Small intestine (tissue), 16 donors: ENCODE data around the gene AFP. TPM values are rescaled to one million over a fixed set of nuclear protein-coding genes. Genes with fewer than 3 reads are reported as not detected.
"Not testable (repeated sequence)": the region's sequence is repeated elsewhere in the genome, so short reads cannot be mapped to it uniquely, and the experiment has no call there.

Experiments used
- DNase-seq, 2 donors: peaks; one replicate each; pipeline versions ENCODE4 v3.0.0 to v3.0.0-alpha.2; 2013
- FAIRE-seq: peaks from 2 replicates; lab custom pipeline; 2012; peaks lifted over from hg19 to GRCh38; lab: Jason Lieb, UNC
- H3K27ac ChIP-seq, 3 donors: one replicate each; pipeline ENCODE4 v1.5.1; 2013; ENCODE audit warnings: low read length in 2 of 3, mild to moderate bottlenecking in 2 of 3, control low read depth in 1 of 3, inconsistent platforms in 1 of 3, low read depth in 1 of 3, moderate library complexity in 1 of 3
- H3K27me3 ChIP-seq, 3 donors: one replicate each; pipeline ENCODE4 v1.6.1; 2013; ENCODE audit warnings: low read length in 3 of 3, inconsistent platforms in 1 of 3; ENCODE audit not compliant: control insufficient read depth in 3 of 3, insufficient read depth in 3 of 3
- H3K36me3 ChIP-seq, 3 donors: one replicate each; pipeline ENCODE4 v1.6.1; 2013; ENCODE audit warnings: low read length in 3 of 3, inconsistent platforms in 1 of 3, low read depth in 1 of 3, mild to moderate bottlenecking in 1 of 3, moderate library complexity in 1 of 3; ENCODE audit not compliant: control insufficient read depth in 3 of 3, insufficient read depth in 2 of 3
- H3K4me1 ChIP-seq, 3 donors: one replicate each; pipeline ENCODE4 v1.6.1; 2013; ENCODE audit warnings: low read length in 2 of 3, inconsistent platforms in 1 of 3, low read depth in 1 of 3, mild to moderate bottlenecking in 1 of 3, moderate library complexity in 1 of 3; ENCODE audit not compliant: control insufficient read depth in 3 of 3, insufficient read depth in 2 of 3
- H3K4me3 ChIP-seq, 3 donors: one replicate each; pipeline ENCODE4 v1.5.1; 2013; ENCODE audit warnings: low read length in 3 of 3, control low read depth in 1 of 3, inconsistent platforms in 1 of 3, low read depth in 1 of 3, mild to moderate bottlenecking in 1 of 3, moderate library complexity in 1 of 3
- H3K9me3 ChIP-seq, 2 donors: one replicate each; pipeline ENCODE4 v1.6.1; 2013; ENCODE audit warnings: low read depth in 1 of 2, low read length in 1 of 2; ENCODE audit not compliant: control insufficient read depth in 2 of 2, insufficient read depth in 1 of 2
- whole genome bisulfite sequencing, 3 donors: extraction: QIAGEN DNeasy Blood & Tissue Kit; methylation state at CpG; one replicate each; pipeline ENCODE4 v1.1.7; 2013; 5-methylcytosine and 5-hydroxymethylcytosine counted together
- long read RNA-seq, 10 donors: transcript quantifications; one replicate each; lab custom pipeline, GENCODE V29; 2026
- polyA plus RNA-seq, 4 donors: library from polyadenylated mRNA; stranded (reverse) in 3 of 4; unstranded in 1 of 4; fragments of 200-250 nt in 3 of 4; fragments of 120-200 nt in 1 of 4; gene quantifications; one replicate each; pipeline versions ENCODE4 v1.2.1 to v1.2.3, GENCODE V29; 2013
- donor health status: healthy with polysubstance abuse.
- donor health status: control.
- donor health status: control.
- donor health status: Bipolar disorder and iron deficiency.
- donor health status: healthy.

Gene AFP
- 100 to 1,000 TPM in 1 of 4 donors, under 1 TPM in 1, not detected in 2; 0.16 to 446 TPM for polyA plus RNA-seq
- long read RNA-seq, donor 1, transcript AFP-203 (4 exons, 476 nt): minor isoform, 6 of 380 reads
- long read RNA-seq, donor 1, transcript AFP-202 (15 exons, 2,484 nt): major isoform, 136 of 380 reads
- long read RNA-seq, donor 1, partial matches to known transcripts: 231 of 380 reads
- long read RNA-seq, donor 1, other reads (novel, unspliced or antisense): 0 of 380 reads
- long read RNA-seq, donor 2, transcript AFP-202 (15 exons, 2,484 nt): major isoform, 35 of 51 reads
- long read RNA-seq, donor 2, partial matches to known transcripts: 16 of 51 reads
- long read RNA-seq, donor 2, other reads (novel, unspliced or antisense): 0 of 51 reads
- long read RNA-seq, donor 3, transcript AFP-203 (4 exons, 476 nt): minor isoform, 5 of 129 reads
- long read RNA-seq, donor 3, transcript AFP-202 (15 exons, 2,484 nt): major isoform, 33 of 129 reads
- long read RNA-seq, donor 3, partial matches to known transcripts: 88 of 129 reads
- long read RNA-seq, donor 3, other reads (novel, unspliced or antisense): 0 of 129 reads
- long read RNA-seq, donor 4, partial matches to known transcripts: 0 of 1 reads
- long read RNA-seq, donor 4, other reads (novel, unspliced or antisense): 0 of 1 reads
- long read RNA-seq, donor 5, partial matches to known transcripts: 23 of 28 reads
- long read RNA-seq, donor 5, other reads (novel, unspliced or antisense): 0 of 28 reads
- long read RNA-seq, donor 6, transcript AFP-202 (15 exons, 2,484 nt): major isoform, 55 of 112 reads
- long read RNA-seq, donor 6, partial matches to known transcripts: 54 of 112 reads
- long read RNA-seq, donor 6, other reads (novel, unspliced or antisense): 0 of 112 reads
- long read RNA-seq, donor 7: 0 reads
- long read RNA-seq, donor 8: 0 reads
- long read RNA-seq, donor 9, transcript AFP-202 (15 exons, 2,484 nt): major isoform, 18 of 24 reads
- long read RNA-seq, donor 9, partial matches to known transcripts: 5 of 24 reads
- long read RNA-seq, donor 9, other reads (novel, unspliced or antisense): 0 of 24 reads
- long read RNA-seq, donor 10, transcript AFP-202 (15 exons, 2,484 nt): major isoform, 7 of 16 reads
- long read RNA-seq, donor 10, partial matches to known transcripts: 7 of 16 reads
- long read RNA-seq, donor 10, other reads (novel, unspliced or antisense): 0 of 16 reads

GRCh38 chr4:73435984-73436383 is at the start of gene AFP:
AFP (plus strand) TSS chr4:73436221; CDS start chr4:73436263, 42 bp downstream.
- Histone ChIP-seq H3K36me3 (no peaks in the 10 kb centered on the region), H3K4me3 (no peak within 1 kb of the TSS), H3K27ac (no peak within 1 kb of the TSS), H3K4me1 (peaks cover 0 to 27% (median 0%) of the 10 kb centered on the region in 3 donors), H3K27me3 (no peaks in the 10 kb centered on the region), H3K9me3 (no peaks in the 10 kb centered on the region)
- FAIRE-seq: no peak
- WGBS, 3 donors: 11 to 55% (median 38%) methylated on average over 1 of the region's 1 CpG
- no peak for DNase-seq

- Histone ChIP-seq H3K9me3 (peaks cover 0 to 2% of the 10 kb centered on the region in 2 donors), H3K4me1 (peaks cover 0 to 10% (median 0%) of the 10 kb centered on the region in 3 donors), H3K27ac (no peak overlapping the region), H3K4me3 (no peak overlapping the region), H3K27me3 (no peaks in the 10 kb centered on the region), H3K36me3 (no peaks in the 10 kb centered on the region)
- no peak for FAIRE-seq
- DNase-seq: no peak
These were observed 48.5 kb upstream of the AFP start for GRCh38 chr4:73387552-73387951.

GRCh38 chr4:73388887-73389286 is 47.1 kb upstream of the AFP start:
- FAIRE-seq (no peak), DNase-seq (peak in 1 of 2 donors; percentile 56)
- Histone ChIP-seq H3K27ac (peak overlapping the region in 1 of 3 donors; percentile 24), H3K4me3 (no peak overlapping the region), H3K9me3 (peaks cover 0 to 2% of the 10 kb centered on the region in 2 donors), H3K27me3 (no peaks in the 10 kb centered on the region), H3K36me3 (no peaks in the 10 kb centered on the region), H3K4me1 (peaks cover 0 to 10% (median 0%) of the 10 kb centered on the region in 3 donors)
- 77 to 89% (median 86%) methylated on average over 1 of the region's 1 CpG for WGBS, 3 donors

DNA sequence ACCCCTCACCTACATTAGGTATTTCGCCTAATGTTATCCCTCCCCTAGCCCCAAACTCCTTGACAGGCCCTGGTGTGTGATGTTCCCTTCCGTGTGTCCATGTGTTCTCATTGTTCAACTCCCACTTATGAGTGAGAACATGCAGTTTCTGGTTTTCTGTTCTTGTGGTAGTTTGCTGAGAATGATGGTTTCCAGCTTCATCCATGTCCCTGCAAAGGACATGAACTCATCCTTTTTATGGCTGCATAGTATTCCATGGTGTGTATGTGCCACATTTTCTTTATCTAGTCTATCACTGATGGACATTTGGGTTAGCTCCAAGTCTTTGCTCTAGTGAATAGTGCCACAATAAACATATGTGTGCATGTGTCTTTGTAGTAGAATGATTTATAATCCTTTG is 46.4 kb upstream of the AFP start:
- H3K36me3 ChIP-seq, DNase-seq, H3K27ac ChIP-seq, H3K27me3 ChIP-seq, FAIRE-seq, H3K4me3 ChIP-seq, H3K9me3 ChIP-seq: not testable (repeated sequence)
- WGBS, 3 donors: 93 to 97% (median 93%) methylated on average over 2 of the region's 2 CpGs
- H3K4me1 ChIP-seq: peaks cover 0 to 10% (median 0%) of the 10 kb centered on the region in 3 donors

GRCh38 chr4:73391774-73392173 is 44.2 kb upstream of the AFP start:
- Histone ChIP-seq H3K27ac (no peak overlapping the region), H3K4me3 (no peak overlapping the region), H3K36me3 (no peaks in the 10 kb centered on the region), H3K27me3 (no peaks in the 10 kb centered on the region), H3K9me3 (no peaks in the 10 kb centered on the region), H3K4me1 (peaks cover 0 to 10% (median 0%) of the 10 kb centered on the region in 3 donors)
- DNase-seq (no peak), FAIRE-seq (no peak)

DNA sequence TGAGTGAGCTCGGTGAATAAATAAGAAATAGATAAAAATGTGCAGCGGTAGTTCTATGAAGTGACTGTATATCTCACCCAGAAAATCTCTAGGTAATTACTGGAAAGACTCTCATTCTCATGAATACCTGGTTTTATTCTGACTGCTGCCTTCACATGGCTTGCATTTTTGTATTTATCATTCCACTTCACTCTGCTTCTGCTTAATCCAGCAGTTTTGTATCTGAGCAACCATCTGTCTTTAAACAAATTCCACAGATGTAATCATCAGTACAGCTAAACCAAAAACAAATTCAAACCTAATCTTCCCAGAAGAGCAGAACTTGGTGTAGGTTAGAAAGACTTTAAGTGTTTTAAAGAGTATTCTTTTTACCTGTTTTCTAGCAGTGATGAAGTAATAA is 43.1 kb upstream of the AFP start:
- no peak for FAIRE-seq
- Histone ChIP-seq H3K9me3 (no peaks in the 10 kb centered on the region), H3K4me1 (peaks cover 0 to 10% (median 0%) of the 10 kb centered on the region in 3 donors), H3K4me3 (no peak overlapping the region), H3K27ac (no peak overlapping the region), H3K36me3 (no peaks in the 10 kb centered on the region), H3K27me3 (no peaks in the 10 kb centered on the region)
- 77 to 92% (median 91%) methylated on average over 2 of the region's 2 CpGs for WGBS, 3 donors
- DNase-seq: no peak

- Histone ChIP-seq H3K4me3 (no peak overlapping the region), H3K36me3 (no peaks in the 10 kb centered on the region), H3K4me1 (peaks cover 0 to 7% (median 0%) of the 10 kb centered on the region in 3 donors), H3K9me3 (no peaks in the 10 kb centered on the region), H3K27me3 (no peaks in the 10 kb centered on the region), H3K27ac (no peak overlapping the region)
- DNase-seq (no peak), FAIRE-seq (no peak)
- 86 to 94% (median 91%) methylated on average over 1 of the region's 1 CpG for WGBS, 3 donors
These were observed 39.7 kb upstream of the AFP start for GRCh38 chr4:73396304-73396703.
